PC-9 (cell line): ENCODE measurements around the gene PLEKHM2.

Experiments
- EZH2 ChIP-seq: fragments of 200-600 bp; sonication (generic); IDR thresholded peaks from 2 replicates; pipeline ENCODE4 v1.8.0; 2017; ENCODE audit warnings: antibody characterized with exemption, low read depth
- TF ChIP-seq, protein P1 (sequence below): fragments of 200-600 bp; sonication (generic); conservative IDR thresholded peaks from 2 replicates; pipeline ENCODE4 v1.6.1; 2017; ENCODE audit warnings: mixed run types, antibody characterized with exemption, mild to moderate bottlenecking, moderate library complexity

GRCh38 chr1:15761366-15762128 lies 77.4 kb downstream of the PLEKHM2 start:
- TF ChIP-seq EZH2 = no peak
- TF ChIP-seq, protein P1, sequence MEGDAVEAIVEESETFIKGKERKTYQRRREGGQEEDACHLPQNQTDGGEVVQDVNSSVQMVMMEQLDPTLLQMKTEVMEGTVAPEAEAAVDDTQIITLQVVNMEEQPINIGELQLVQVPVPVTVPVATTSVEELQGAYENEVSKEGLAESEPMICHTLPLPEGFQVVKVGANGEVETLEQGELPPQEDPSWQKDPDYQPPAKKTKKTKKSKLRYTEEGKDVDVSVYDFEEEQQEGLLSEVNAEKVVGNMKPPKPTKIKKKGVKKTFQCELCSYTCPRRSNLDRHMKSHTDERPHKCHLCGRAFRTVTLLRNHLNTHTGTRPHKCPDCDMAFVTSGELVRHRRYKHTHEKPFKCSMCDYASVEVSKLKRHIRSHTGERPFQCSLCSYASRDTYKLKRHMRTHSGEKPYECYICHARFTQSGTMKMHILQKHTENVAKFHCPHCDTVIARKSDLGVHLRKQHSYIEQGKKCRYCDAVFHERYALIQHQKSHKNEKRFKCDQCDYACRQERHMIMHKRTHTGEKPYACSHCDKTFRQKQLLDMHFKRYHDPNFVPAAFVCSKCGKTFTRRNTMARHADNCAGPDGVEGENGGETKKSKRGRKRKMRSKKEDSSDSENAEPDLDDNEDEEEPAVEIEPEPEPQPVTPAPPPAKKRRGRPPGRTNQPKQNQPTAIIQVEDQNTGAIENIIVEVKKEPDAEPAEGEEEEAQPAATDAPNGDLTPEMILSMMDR = no peak
